A549 (cell line): ENCODE measurements around the gene OR2T35.

Experiments
- EP300 ChIP-seq, 2 experiments: fragments of >200 bp; sonication (Bioruptor Twin); formaldehyde crosslinking; IDR thresholded peaks; 2 replicates in 1 of 2; 3 replicates in 1 of 2; pipeline ENCODE4 v1.6.1; 2016 to 2017
- JUN ChIP-seq, 2 experiments: fragments of >200 bp; sonication (Bioruptor Twin); formaldehyde crosslinking; IDR thresholded peaks; 2 replicates in 1 of 2; 3 replicates in 1 of 2; pipeline ENCODE4 v1.6.1; 2016 to 2017
- KDM5A ChIP-seq: fragments of 200-600 bp; sonication (generic); IDR thresholded peaks from 2 replicates; pipeline ENCODE4 v1.6.1; 2016; ENCODE audit warnings: antibody characterized with exemption, mild to moderate bottlenecking
- MAFK ChIP-seq: fragments of 450-650 bp; IDR thresholded peaks from 2 replicates; pipeline ENCODE4 v1.6.1; 2014; ENCODE audit not compliant: partially characterized antibody
- POLR2A ChIP-seq: IDR thresholded peaks from 2 replicates; pipeline ENCODE4 v1.6.1; 2012; ENCODE audit warnings: mild to moderate bottlenecking, low read length
- POLR2AphosphoS2 ChIP-seq: conservative IDR thresholded peaks from 2 replicates; pipeline ENCODE4 v1.6.1; 2012; ENCODE audit warnings: low read length, improper control_type of control experiment, inconsistent platforms
- RNF2 ChIP-seq: fragments of 200-600 bp; sonication (generic); IDR thresholded peaks from 2 replicates; pipeline ENCODE4 v1.6.1; 2016; ENCODE audit warnings: low read depth, mild to moderate bottlenecking, antibody characterized with exemption, moderate library complexity, borderline replicate concordance
- TF ChIP-seq, protein P1 (sequence below): fragments of >200 bp; sonication (Bioruptor Twin); formaldehyde crosslinking; IDR thresholded peaks from 3 replicates; pipeline ENCODE4 v1.5.1; 2016

DNA sequence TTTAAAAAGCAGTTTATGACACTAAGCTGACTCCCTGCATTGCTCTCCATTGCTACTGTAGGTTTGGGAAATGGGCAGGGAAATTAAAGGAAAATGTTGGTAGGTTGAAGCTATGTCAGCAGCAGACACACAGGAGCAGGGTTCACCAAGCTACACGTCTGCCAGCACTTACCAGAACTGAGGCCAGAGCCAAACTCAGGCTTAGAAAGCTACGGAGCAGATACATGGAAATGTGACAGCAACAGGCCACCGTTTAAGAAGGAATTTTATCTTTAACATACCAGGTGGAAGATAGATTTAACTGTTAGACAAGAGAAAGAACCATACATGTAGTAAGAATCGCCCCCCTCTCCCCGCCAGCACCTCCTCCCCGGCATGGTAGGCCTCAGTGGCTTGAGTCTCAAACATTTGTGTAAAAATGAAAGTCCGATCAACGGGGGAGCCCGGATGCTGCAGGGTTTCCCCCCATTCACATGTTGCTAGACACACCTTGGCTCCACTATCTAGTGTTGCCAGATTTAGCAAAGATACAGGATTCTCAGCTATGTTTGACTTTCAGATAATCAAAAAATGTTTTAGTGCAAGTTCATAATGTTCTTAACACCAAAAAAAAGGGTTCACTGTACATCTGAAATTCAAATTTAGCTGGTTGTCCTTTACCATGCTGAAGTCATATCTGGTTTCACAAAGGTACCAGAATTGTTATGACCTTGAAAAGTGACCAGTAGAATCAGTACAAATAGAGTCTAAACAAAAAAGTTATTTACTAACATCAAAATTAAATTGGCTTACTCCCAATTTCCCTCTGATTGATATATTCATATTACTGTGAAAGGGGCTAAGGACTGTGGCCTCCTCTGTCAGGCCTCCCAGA lies 16.9 kb downstream of the OR2T35 start:
- TF ChIP-seq POLR2A (no peak), EP300 (IDR thresholded peaks at IDR 0.05) (no peak), MAFK (no peak), KDM5A (no peak), POLR2AphosphoS2 (no peak), RNF2 (no peak), JUN (IDR thresholded peaks at IDR 0.05) (no peak)
- TF ChIP-seq, protein P1, sequence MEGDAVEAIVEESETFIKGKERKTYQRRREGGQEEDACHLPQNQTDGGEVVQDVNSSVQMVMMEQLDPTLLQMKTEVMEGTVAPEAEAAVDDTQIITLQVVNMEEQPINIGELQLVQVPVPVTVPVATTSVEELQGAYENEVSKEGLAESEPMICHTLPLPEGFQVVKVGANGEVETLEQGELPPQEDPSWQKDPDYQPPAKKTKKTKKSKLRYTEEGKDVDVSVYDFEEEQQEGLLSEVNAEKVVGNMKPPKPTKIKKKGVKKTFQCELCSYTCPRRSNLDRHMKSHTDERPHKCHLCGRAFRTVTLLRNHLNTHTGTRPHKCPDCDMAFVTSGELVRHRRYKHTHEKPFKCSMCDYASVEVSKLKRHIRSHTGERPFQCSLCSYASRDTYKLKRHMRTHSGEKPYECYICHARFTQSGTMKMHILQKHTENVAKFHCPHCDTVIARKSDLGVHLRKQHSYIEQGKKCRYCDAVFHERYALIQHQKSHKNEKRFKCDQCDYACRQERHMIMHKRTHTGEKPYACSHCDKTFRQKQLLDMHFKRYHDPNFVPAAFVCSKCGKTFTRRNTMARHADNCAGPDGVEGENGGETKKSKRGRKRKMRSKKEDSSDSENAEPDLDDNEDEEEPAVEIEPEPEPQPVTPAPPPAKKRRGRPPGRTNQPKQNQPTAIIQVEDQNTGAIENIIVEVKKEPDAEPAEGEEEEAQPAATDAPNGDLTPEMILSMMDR = no peak
